NT2/D1 (cell line): ENCODE results near the gene CEP170.

Experiments used
- DNase-seq: peaks from one replicate; pipeline ENCODE4 v3.0.0-alpha.2; 2011; ENCODE audit warnings: low read depth, low spot score
- H3K27me3 ChIP-seq: 2 replicates; pipeline ENCODE4 v1.6.0; 2011; ENCODE audit warnings: mild to moderate bottlenecking; ENCODE audit not compliant: insufficient read length, insufficient read depth
- H3K36me3 ChIP-seq: 2 replicates; pipeline ENCODE4 v1.6.1; 2011; ENCODE audit warnings: mild to moderate bottlenecking, low read length, mixed read lengths; ENCODE audit not compliant: insufficient read depth, insufficient read length
- H3K4me1 ChIP-seq: 2 replicates; pipeline ENCODE4 v1.5.1; 2011; ENCODE audit not compliant: insufficient read depth, insufficient read length
- H3K4me3 ChIP-seq: 2 replicates; pipeline ENCODE4 v1.5.1; 2011; ENCODE audit warnings: low read depth; ENCODE audit not compliant: insufficient read length
- H3K9ac ChIP-seq: 2 replicates; pipeline ENCODE4 v1.6.0; 2011; ENCODE audit warnings: low read depth; ENCODE audit not compliant: insufficient read length
- H3K9me3 ChIP-seq: 2 replicates; pipeline ENCODE4 v1.5.1; 2011; ENCODE audit warnings: mild to moderate bottlenecking, low read length; ENCODE audit not compliant: insufficient read depth
- SUZ12 ChIP-seq: IDR thresholded peaks from 2 replicates; pipeline ENCODE4 v1.6.1; 2011; ENCODE audit not compliant: insufficient read length, insufficient read depth; ENCODE audit errors: extremely low read depth
- YY1 ChIP-seq: IDR thresholded peaks from 2 replicates; pipeline ENCODE4 v1.6.1; 2011; ENCODE audit not compliant: insufficient read length, insufficient read depth
- ZNF274 ChIP-seq: IDR thresholded peaks from 2 replicates; pipeline ENCODE4 v1.6.1; 2011; ENCODE audit warnings: mild to moderate bottlenecking, low read depth, low read length

CEP170 gene

GRCh38 chr1:243273506-243273905 is 18.4 kb upstream of the CEP170 start:
- TF ChIP-seq SUZ12 = no peak
- Histone ChIP-seq H3K4me1 (no peaks in the 10 kb centered on the region), H3K4me3 (no peak overlapping the region), H3K36me3 (peaks cover 6% of the 10 kb centered on the region), H3K27me3 (no peaks in the 10 kb centered on the region), H3K9me3 (peaks cover 4% of the 10 kb centered on the region; the same call in 1 of the 2 replicates), H3K9ac (no peak overlapping the region)
- DNase-seq = no peak

GRCh38 chr1:243272401-243272800 is 17.3 kb upstream of the CEP170 start:
- Histone ChIP-seq H3K9me3 (no peaks in the 10 kb centered on the region), H3K27me3 (no peaks in the 10 kb centered on the region), H3K36me3 (peaks cover 6% of the 10 kb centered on the region), H3K4me3 (no peak overlapping the region), H3K9ac (no peak overlapping the region), H3K4me1 (no peaks in the 10 kb centered on the region)
- no peak for TF ChIP-seq YY1
- no peak for TF ChIP-seq ZNF274
- TF ChIP-seq SUZ12 = no peak
- DNase-seq = no peak

DNA sequence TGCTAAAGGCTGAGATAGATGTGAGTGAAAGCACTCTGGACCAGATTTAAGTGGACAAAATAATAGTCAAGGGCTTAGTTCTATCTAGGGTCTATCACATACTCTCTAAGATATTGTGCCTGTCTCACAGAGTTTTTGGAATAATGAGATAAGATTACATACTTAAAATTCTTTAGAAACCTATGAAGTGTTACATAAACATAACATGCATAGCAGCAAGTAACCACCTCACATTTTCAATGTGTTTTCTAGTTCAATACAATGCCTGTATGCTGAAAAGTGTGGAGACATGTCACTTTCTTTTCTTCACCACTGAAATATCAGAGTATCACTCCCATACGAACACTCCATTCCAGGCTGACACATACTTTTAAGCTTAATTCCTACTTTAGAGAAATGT is 16.9 kb upstream of the CEP170 start:
- no peak for TF ChIP-seq SUZ12
- TF ChIP-seq YY1 = no peak
- TF ChIP-seq ZNF274 = no peak
- Histone ChIP-seq H3K4me1 (no peaks in the 10 kb centered on the region), H3K4me3 (no peak overlapping the region), H3K9me3 (no peaks in the 10 kb centered on the region), H3K27me3 (no peaks in the 10 kb centered on the region), H3K9ac (no peak overlapping the region), H3K36me3 (peaks cover 6% of the 10 kb centered on the region)
- DNase-seq = no peak

- peaks cover 6% of the 10 kb centered on the region for H3K36me3 ChIP-seq
- DNase-seq = no peak
- no peak overlapping the region for H3K9ac ChIP-seq
- TF ChIP-seq ZNF274 = no peak
- TF ChIP-seq SUZ12 = no peak
- TF ChIP-seq YY1 = no peak
- H3K4me1 ChIP-seq = no peaks in the 10 kb centered on the region
- no peak overlapping the region for H3K4me3 ChIP-seq
- no peaks in the 10 kb centered on the region for H3K27me3 ChIP-seq
- H3K9me3 ChIP-seq = no peaks in the 10 kb centered on the region
Measured at GRCh38 chr1:243270097-243270864, 15.2 kb upstream of the CEP170 start.

DNA sequence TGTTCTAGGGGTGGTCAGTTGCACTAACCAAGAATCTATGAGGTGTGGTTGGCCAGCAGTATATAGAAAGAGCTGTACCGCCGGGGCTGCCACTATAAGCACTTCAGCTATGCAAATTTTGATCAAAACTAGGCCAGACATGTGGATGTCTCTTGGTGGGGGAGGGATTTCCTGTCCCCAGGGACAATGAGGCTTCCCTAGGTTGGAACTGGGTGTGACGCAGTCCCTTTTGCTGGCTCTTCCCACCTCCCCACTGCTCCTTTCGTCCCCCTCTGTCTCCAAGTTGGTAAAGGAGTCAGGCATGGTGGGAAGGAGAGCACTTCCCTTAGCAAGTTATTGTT is 14.3 kb upstream of the CEP170 start:
- no peaks in the 10 kb centered on the region for H3K9me3 ChIP-seq
- no peak overlapping the region for H3K9ac ChIP-seq
- no peak for TF ChIP-seq SUZ12
- TF ChIP-seq ZNF274 = no peak
- no peak for TF ChIP-seq YY1
- DNase-seq = no peak
- no peaks in the 10 kb centered on the region for H3K27me3 ChIP-seq
- no peaks in the 10 kb centered on the region for H3K4me1 ChIP-seq
- no peak overlapping the region for H3K4me3 ChIP-seq
- H3K36me3 ChIP-seq = no peaks in the 10 kb centered on the region

GRCh38 chr1:243268751-243269460 is 13.8 kb upstream of the CEP170 start:
- no peak for DNase-seq
- Histone ChIP-seq H3K9ac (no peak overlapping the region), H3K9me3 (no peaks in the 10 kb centered on the region), H3K36me3 (no peaks in the 10 kb centered on the region), H3K4me1 (no peaks in the 10 kb centered on the region), H3K4me3 (no peak overlapping the region), H3K27me3 (no peaks in the 10 kb centered on the region)
- TF ChIP-seq SUZ12 = no peak
- no peak for TF ChIP-seq ZNF274
- no peak for TF ChIP-seq YY1

DNA sequence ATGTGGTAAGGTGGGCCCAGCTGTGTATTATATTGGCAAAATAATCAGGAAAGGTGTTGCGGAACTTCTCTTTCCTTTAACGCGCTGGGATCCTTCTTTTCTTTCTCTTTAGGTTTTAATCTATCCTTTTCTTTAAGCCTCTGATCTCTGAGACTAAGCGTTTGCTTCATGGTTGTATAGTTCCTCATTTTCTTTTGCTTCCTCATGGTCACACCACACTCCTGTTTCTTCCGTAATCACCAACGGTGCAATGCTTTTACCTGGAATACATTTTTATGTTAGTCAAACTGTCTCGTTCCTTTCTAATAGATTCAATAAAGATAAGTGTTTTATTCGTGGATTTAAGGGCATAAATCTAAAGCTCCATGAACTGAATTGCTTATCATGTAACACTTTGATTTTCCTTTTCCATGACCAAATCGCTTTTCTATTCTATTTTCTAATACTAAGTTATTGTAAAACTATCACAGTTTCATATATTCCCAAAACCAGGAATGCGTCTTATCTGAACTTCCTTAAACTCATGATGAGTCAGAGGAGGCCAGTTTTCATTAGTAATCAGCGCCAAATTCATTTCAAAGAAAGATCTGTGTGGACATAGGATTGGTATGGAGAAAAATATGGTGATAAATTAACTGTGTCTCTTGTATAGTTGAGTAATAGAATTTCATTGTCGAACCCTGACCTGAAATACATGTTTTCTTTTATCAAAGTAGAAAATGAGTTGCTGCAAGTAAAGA is 13.0 kb upstream of the CEP170 start:
- H3K4me3 ChIP-seq = no peak overlapping the region
- DNase-seq = no peak
- no peaks in the 10 kb centered on the region for H3K27me3 ChIP-seq
- no peak for TF ChIP-seq YY1
- no peak for TF ChIP-seq SUZ12
- TF ChIP-seq ZNF274 = no peak
- H3K4me1 ChIP-seq = no peaks in the 10 kb centered on the region
- H3K36me3 ChIP-seq = no peaks in the 10 kb centered on the region
- no peak overlapping the region for H3K9ac ChIP-seq
- no peaks in the 10 kb centered on the region for H3K9me3 ChIP-seq
